Transverse colon (tissue), 4 donors: ENCODE measurements around the gene CDIPT. TPM values are rescaled to one million over a fixed set of nuclear protein-coding genes. Genes with fewer than 3 reads are reported as not detected.

Experiments used
- DNase-seq: peaks from one replicate; pipeline ENCODE4 v3.0.0-alpha.2; 2019
- H3K27ac ChIP-seq, 4 donors: fragments of 200-600 bp; sonication (generic); 2 replicates each; pipeline ENCODE4 v1.5.1; 2016 to 2018; ENCODE audit warnings: inconsistent platforms in 4 of 4
- H3K27me3 ChIP-seq: fragments of 200-600 bp; sonication (generic); 2 replicates; pipeline ENCODE4 v1.5.1; 2017; ENCODE audit warnings: inconsistent platforms
- H3K36me3 ChIP-seq, 4 donors: fragments of 200-600 bp; sonication (generic); 2 replicates each; pipeline ENCODE4 v1.5.1; 2017 to 2019; ENCODE audit warnings: inconsistent platforms in 4 of 4
- H3K4me1 ChIP-seq, 4 donors: fragments of 200-600 bp; sonication (generic); 2 replicates each; pipeline ENCODE4 v1.5.1; 2017 to 2020; ENCODE audit warnings: inconsistent platforms in 4 of 4
- H3K4me3 ChIP-seq, 4 donors: fragments of 200-600 bp; sonication (generic); 1 replicate in 1 of 4; 2 replicates in 3 of 4; pipeline versions ENCODE4 v1.5.1 to v1.6.1; 2017 to 2019; ENCODE audit warnings: inconsistent platforms in 4 of 4
- H3K9me3 ChIP-seq, 2 donors: fragments of 200-600 bp; sonication (generic); 2 replicates each; pipeline ENCODE4 v1.5.1; 2017 to 2019; ENCODE audit warnings: inconsistent platforms in 2 of 2
- CTCF ChIP-seq, 5 experiments: fragments of 200-600 bp in 3 of 5; fragments of 450-650 bp in 2 of 5; sonication (generic) in 3 of 5; IDR thresholded peaks; 1 replicate in 2 of 5; 2 replicates in 3 of 5; pipeline ENCODE4 v1.5.1; 2016 to 2017; ENCODE audit warnings: antibody characterized with exemption in 5 of 5, inconsistent platforms in 3 of 5, mild to moderate bottlenecking in 2 of 5, moderate library complexity in 1 of 5
- EP300 ChIP-seq: sonication (generic); formaldehyde crosslinking; IDR thresholded peaks from one replicate; pipeline ENCODE4 v1.6.1; 2017; ENCODE audit warnings: antibody characterized with exemption, low read depth
- POLR2A ChIP-seq: fragments of 450-650 bp; IDR thresholded peaks from one replicate; pipeline ENCODE4 v1.6.1; 2016; ENCODE audit warnings: antibody characterized with exemption, mild to moderate bottlenecking, moderate library complexity
- POLR2AphosphoS5 ChIP-seq, 3 donors: sonication (generic); formaldehyde crosslinking; IDR thresholded peaks; one replicate each; pipeline ENCODE4 v1.6.1; 2016; ENCODE audit warnings: antibody characterized with exemption in 3 of 3
- WGBS, 2 donors: methylation state at CpG; one replicate each; pipeline ENCODE4 v1.1.5; 2018; ENCODE audit warnings: low coverage in 1 of 2; 5-methylcytosine and 5-hydroxymethylcytosine counted together
- in situ Hi-C, 4 donors: fragments of 200-750 bp; cut with MboI; loops; one replicate each; pipeline versions ENCODE4 v1.15.0 to v1.15.1; 2017; ENCODE audit warnings: low sequenced_read_pairs in 3 of 4, low pct_ligation_motif_present in 1 of 4, low pct_unique_long_range_greater_than_20kb in 1 of 4
- intact Hi-C: fragments of 100-400 bp; cut with DNase I; formaldehyde crosslinking; loops from one replicate; pipeline ENCODE4 v1.15.1; 2023; ENCODE audit warnings: low total_unique reads
- total RNA-seq, 4 donors: library from RNA; depleted of rRNA; stranded (reverse); fragments of >200 nt; gene quantifications; one replicate each; pipeline ENCODE4 v1.1.0, GENCODE V29; 2016

CDIPT gene
- total RNA-seq, 4 donors from 2014 or later, result 58.5 to 139 (median 94.5) TPM

- intact Hi-C loops, result no loop called here
- 82% methylated on average over 13 of the region's 13 CpGs; no CpG with 5 or more reads in 1 of the 2 donors for WGBS, 2 donors
- no peak overlapping the region for H3K27ac ChIP-seq
- no peaks in the 10 kb centered on the region for H3K9me3 ChIP-seq
- H3K4me1 ChIP-seq, result peaks cover 0 to 6% (median 2%) of the 10 kb centered on the region in 4 donors
- peaks cover 4% of the 10 kb centered on the region for H3K27me3 ChIP-seq
- no peaks in the 10 kb centered on the region for H3K36me3 ChIP-seq
- TF ChIP-seq CTCF (IDR thresholded peaks at IDR 0.05), result no peak
- no peak for TF ChIP-seq POLR2A
- TF ChIP-seq EP300, result no peak
- no peak for TF ChIP-seq POLR2AphosphoS5 (IDR thresholded peaks at IDR 0.05)
- in situ Hi-C loops, result no loop called here
- H3K4me3 ChIP-seq, result no peak overlapping the region
- DNase-seq, result no peak
These were observed 42.6 kb upstream of the CDIPT start for GRCh38 chr16:29905668-29906067.

- TF ChIP-seq CTCF (IDR thresholded peaks at IDR 0.05) (no peak), POLR2AphosphoS5 (IDR thresholded peaks at IDR 0.05) (no peak), EP300 (no peak), POLR2A (no peak)
- intact Hi-C loops (no loop called here), in situ Hi-C loops (no loop called here)
- H3K27me3 ChIP-seq, result peaks cover 4% of the 10 kb centered on the region
- H3K4me1 ChIP-seq, result peaks cover 2 to 13% (median 8%) of the 10 kb centered on the region in 4 donors
- H3K27ac ChIP-seq, result no peak overlapping the region
- no peak for DNase-seq
- no peak overlapping the region for H3K4me3 ChIP-seq
- H3K36me3 ChIP-seq, result no peaks in the 10 kb centered on the region
- no peaks in the 10 kb centered on the region for H3K9me3 ChIP-seq
- 93 to 96% methylated on average over 3 to 7 of the region's 7 CpGs for WGBS, 2 donors
These were observed 41.9 kb upstream of the CDIPT start for GRCh38 chr16:29904947-29905346.

GRCh38 chr16:29903590-29903989 lies 40.6 kb upstream of the CDIPT start:
- 77 to 80% methylated on average over 4 of the region's 4 CpGs for WGBS, 2 donors
- in situ Hi-C loops, result no loop called here
- no peak for DNase-seq
- TF ChIP-seq EP300, result no peak
- no peak for TF ChIP-seq POLR2AphosphoS5 (IDR thresholded peaks at IDR 0.05)
- no peak for TF ChIP-seq CTCF (IDR thresholded peaks at IDR 0.05)
- no peak for TF ChIP-seq POLR2A
- Histone ChIP-seq H3K27me3 (peaks cover 12% of the 10 kb centered on the region), H3K9me3 (no peaks in the 10 kb centered on the region), H3K4me1 (peaks cover 2 to 22% (median 15%) of the 10 kb centered on the region in 4 donors), H3K4me3 (no peak overlapping the region), H3K27ac (no peak overlapping the region), H3K36me3 (no peaks in the 10 kb centered on the region)
- intact Hi-C loops, result no loop called here

- intact Hi-C loops, result no loop called here
- TF ChIP-seq EP300 (no peak), CTCF (IDR thresholded peaks at IDR 0.05) (no peak), POLR2A (no peak)
- Histone ChIP-seq H3K4me3 (no peak overlapping the region), H3K36me3 (no peaks in the 10 kb centered on the region), H3K27ac (no peak overlapping the region), H3K9me3 (no peaks in the 10 kb centered on the region), H3K4me1 (peaks cover 2 to 22% (median 15%) of the 10 kb centered on the region in 4 donors), H3K27me3 (peaks cover 31% of the 10 kb centered on the region)
- in situ Hi-C loops, result no loop called here
- WGBS, 2 donors, result 88% methylated on average over 16 of the region's 19 CpGs; no CpG with 5 or more reads in 1 of the 2 donors
- DNase-seq, result no peak
These were observed 38.5 kb upstream of the CDIPT start for GRCh38 chr16:29901607-29901945.
